Vagina (tissue), 2 donors: Measurements from ENCODE around the gene NRXN2. TPM values are rescaled to one million over a fixed set of nuclear protein-coding genes. Genes with fewer than 3 reads are reported as not detected.

Source experiments
- DNase-seq, 2 donors: peaks; one replicate each; pipeline ENCODE4 v3.0.0-alpha.2; 2017; ENCODE audit errors: extremely low spot score in 2 of 2
- H3K27ac ChIP-seq: fragments of 200-600 bp; sonication (generic); one replicate; pipeline ENCODE4 v1.5.1; 2019
- H3K27me3 ChIP-seq: fragments of 200-600 bp; sonication (generic); one replicate; pipeline ENCODE4 v1.5.1; 2019
- H3K36me3 ChIP-seq, 2 donors: fragments of 200-600 bp; sonication (generic); one replicate each; pipeline ENCODE4 v1.5.1; 2017 to 2019
- H3K4me1 ChIP-seq: fragments of 200-600 bp; sonication (generic); one replicate; pipeline ENCODE4 v1.5.1; 2019
- H3K4me3 ChIP-seq, 2 donors: fragments of 200-600 bp; sonication (generic); 1 replicate in 1 of 2; 2 replicates in 1 of 2; pipeline ENCODE4 v1.5.1; 2016 to 2019
- H3K9me3 ChIP-seq: fragments of 200-600 bp; sonication (generic); one replicate; pipeline ENCODE4 v1.5.1; 2019
- CTCF ChIP-seq, 3 experiments: fragments of 450-650 bp in 2 of 3; fragments of 200-600 bp in 1 of 3; sonication (generic) in 1 of 3; IDR thresholded peaks; one replicate each; pipeline ENCODE4 v1.5.1; 2017 to 2019; ENCODE audit warnings: antibody characterized with exemption in 3 of 3, mild to moderate bottlenecking in 2 of 3, moderate library complexity in 2 of 3
- POLR2A ChIP-seq, 2 donors: fragments of 450-650 bp; IDR thresholded peaks; one replicate each; pipeline ENCODE4 v1.6.1; 2017; ENCODE audit warnings: antibody characterized with exemption in 2 of 2, mild to moderate bottlenecking in 2 of 2, moderate library complexity in 2 of 2
- POLR2AphosphoS5 ChIP-seq, 2 donors: sonication (generic); formaldehyde crosslinking; IDR thresholded peaks; one replicate each; pipeline ENCODE4 v1.9.0; 2017; ENCODE audit warnings: antibody characterized with exemption in 2 of 2, mild to moderate bottlenecking in 2 of 2, low read depth in 1 of 2; ENCODE audit not compliant: insufficient read depth in 1 of 2
- intact Hi-C: fragments of 100-400 bp; cut with DNase I; formaldehyde crosslinking; loops from one replicate; pipeline ENCODE4 v1.15.1; 2023
- total RNA-seq: library from RNA; depleted of rRNA; stranded (reverse); fragments of >200 nt; gene quantifications from one replicate; pipeline ENCODE4 v1.2.3, GENCODE V29; 2016

Gene NRXN2
- total RNA-seq, 1 donor from 2014 or later, result 16.9 TPM

- peak overlapping the region; percentile 60 for H3K27ac ChIP-seq
- no peaks in the 10 kb centered on the region for H3K9me3 ChIP-seq
- no peaks in the 10 kb centered on the region for H3K27me3 ChIP-seq
- H3K4me1 ChIP-seq, result peaks cover 23% of the 10 kb centered on the region
- H3K4me3 ChIP-seq, result peak overlapping the region in 1 of 2 donors; percentile 19
- no peaks in the 10 kb centered on the region for H3K36me3 ChIP-seq
- intact Hi-C loops, result no loop called here
- DNase-seq, result peak in 1 of 2 donors; percentile 91
- TF ChIP-seq POLR2A (IDR thresholded peaks at IDR 0.05), result no peak
- no peak for TF ChIP-seq POLR2AphosphoS5 (IDR thresholded peaks at IDR 0.05; ENCODE audit: insufficient read depth in 1 of 2, low read depth in 1 of 2)
- no peak for TF ChIP-seq CTCF (IDR thresholded peaks at IDR 0.05)
Measured at GRCh38 chr11:64619811-64620380, 103.1 kb downstream of the NRXN2 start.

GRCh38 chr11:64619196-64619595, 103.8 kb downstream of the NRXN2 start:
- H3K9me3 ChIP-seq, result no peaks in the 10 kb centered on the region
- no peaks in the 10 kb centered on the region for H3K36me3 ChIP-seq
- H3K4me3 ChIP-seq, result peak overlapping the region in 1 of 2 donors; percentile 19
- H3K4me1 ChIP-seq, result peaks cover 23% of the 10 kb centered on the region
- TF ChIP-seq CTCF (IDR thresholded peaks at IDR 0.05) (no peak), POLR2AphosphoS5 (IDR thresholded peaks at IDR 0.05; ENCODE audit: insufficient read depth in 1 of 2, low read depth in 1 of 2) (no peak), POLR2A (IDR thresholded peaks at IDR 0.05) (no peak)
- H3K27ac ChIP-seq, result peak overlapping the region; percentile 60
- DNase-seq, result no peak
- intact Hi-C loops, result no loop called here
- no peaks in the 10 kb centered on the region for H3K27me3 ChIP-seq

GRCh38 chr11:64616817-64617216, 106.2 kb downstream of the NRXN2 start:
- DNase-seq, result no peak
- Histone ChIP-seq H3K4me1 (peaks cover 23% of the 10 kb centered on the region), H3K4me3 (no peak overlapping the region), H3K27ac (no peak overlapping the region), H3K27me3 (no peaks in the 10 kb centered on the region), H3K36me3 (no peaks in the 10 kb centered on the region), H3K9me3 (no peaks in the 10 kb centered on the region)
- TF ChIP-seq POLR2A (IDR thresholded peaks at IDR 0.05) (no peak), POLR2AphosphoS5 (IDR thresholded peaks at IDR 0.05; ENCODE audit: insufficient read depth in 1 of 2, low read depth in 1 of 2) (no peak), CTCF (IDR thresholded peaks at IDR 0.05) (no peak)
- intact Hi-C loops, result no loop called here

GRCh38 chr11:64614917-64615316, 108.1 kb downstream of the NRXN2 start:
- intact Hi-C loops, result no loop called here
- Histone ChIP-seq H3K4me1 (peaks cover 8% of the 10 kb centered on the region), H3K4me3 (no peak overlapping the region), H3K27me3 (no peaks in the 10 kb centered on the region), H3K36me3 (no peaks in the 10 kb centered on the region), H3K27ac (no peak overlapping the region), H3K9me3 (no peaks in the 10 kb centered on the region)
- TF ChIP-seq CTCF (IDR thresholded peaks at IDR 0.05), result no peak
- TF ChIP-seq POLR2AphosphoS5 (IDR thresholded peaks at IDR 0.05; ENCODE audit: insufficient read depth in 1 of 2, low read depth in 1 of 2), result no peak
- no peak for TF ChIP-seq POLR2A (IDR thresholded peaks at IDR 0.05)
- DNase-seq, result no peak

GRCh38 chr11:64613648-64614047, 109.3 kb downstream of the NRXN2 start:
- no peak for TF ChIP-seq POLR2A (IDR thresholded peaks at IDR 0.05)
- no peak for TF ChIP-seq POLR2AphosphoS5 (IDR thresholded peaks at IDR 0.05; ENCODE audit: insufficient read depth in 1 of 2, low read depth in 1 of 2)
- intact Hi-C loops, result no loop called here

More at GRCh38 chr11:64613648-64614047, 109.3 kb downstream of the NRXN2 start:
- DNase-seq, result no peak
- no peaks in the 10 kb centered on the region for H3K36me3 ChIP-seq
- H3K4me3 ChIP-seq, result no peak overlapping the region
- H3K4me1 ChIP-seq, result peaks cover 5% of the 10 kb centered on the region
- no peak overlapping the region for H3K27ac ChIP-seq
- H3K27me3 ChIP-seq, result no peaks in the 10 kb centered on the region
- no peaks in the 10 kb centered on the region for H3K9me3 ChIP-seq
